Heart right ventricle (tissue), 16 donors: ENCODE data around the gene MST1R. TPM values are rescaled to one million over a fixed set of nuclear protein-coding genes. Genes with fewer than 3 reads are reported as not detected.

Experiments
- ATAC-seq, 8 donors: fragments of 200-7000 bp; cut with Tn5 transposase; one replicate each; pipeline ENCODE4 v1.9.1; 2020; ENCODE audit warnings: mild to moderate bottlenecking in 8 of 8, moderate library complexity in 8 of 8, moderate number of reproducible peaks in 1 of 8
- DNase-seq, 2 donors: peaks; one replicate each; pipeline ENCODE4 v3.0.0-alpha.2; 2020
- H3K27ac ChIP-seq, 10 donors: fragments of 200-600 bp; sonication (generic) in 2 of 10; one replicate each; pipeline versions ENCODE4 v1.5.0 to v1.8.0; 2020 to 2022; ENCODE audit warnings: mild to moderate bottlenecking in 3 of 10
- H3K27me3 ChIP-seq, 7 donors: fragments of 200-600 bp; one replicate each; pipeline ENCODE4 v1.8.0; 2021 to 2022; ENCODE audit warnings: mild to moderate bottlenecking in 2 of 7
- H3K36me3 ChIP-seq, 9 donors: fragments of 200-600 bp; sonication (generic) in 1 of 9; one replicate each; pipeline versions ENCODE4 v1.5.0 to v1.8.0; 2020 to 2022; ENCODE audit warnings: mild to moderate bottlenecking in 2 of 9
- H3K4me1 ChIP-seq, 9 donors: fragments of 200-600 bp; sonication (generic) in 1 of 9; one replicate each; pipeline versions ENCODE4 v1.5.0 to v1.8.0; 2020 to 2022; ENCODE audit warnings: mild to moderate bottlenecking in 4 of 9
- H3K4me3 ChIP-seq, 10 donors: fragments of 200-600 bp; sonication (generic) in 2 of 10; one replicate each; pipeline versions ENCODE4 v1.5.0 to v1.8.0; 2020 to 2022; ENCODE audit warnings: mild to moderate bottlenecking in 7 of 10, moderate library complexity in 2 of 10
- H3K9me3 ChIP-seq, 11 donors: fragments of 200-600 bp in 10 of 11; sonication (generic) in 2 of 11; one replicate each; pipeline versions ENCODE4 v1.5.0 to v1.8.0; 2013 to 2022; ENCODE audit warnings: mild to moderate bottlenecking in 2 of 11, control low read depth in 1 of 11, moderate library complexity in 1 of 11
- WGBS, 2 donors: extraction: QIAGEN DNeasy Blood & Tissue Kit; methylation state at CpG; one replicate each; pipeline ENCODE4 v1.1.7; 2013; ENCODE audit warnings: inconsistent platforms in 1 of 2; 5-methylcytosine and 5-hydroxymethylcytosine counted together
- intact Hi-C, 10 donors: fragments of 100-400 bp; cut with DNase I; formaldehyde crosslinking; loops; one replicate each; pipeline versions ENCODE4 v1.11.1 to v1.14.2; 2022
- polyA plus RNA-seq, 2 donors: library from polyadenylated mRNA; stranded (reverse); fragments of 200-250 nt; gene quantifications; one replicate each; pipeline ENCODE4 v1.2.3, GENCODE V29; 2013
- total RNA-seq, 10 donors: library from RNA; stranded (reverse); fragmentation: NEBNext Ultra II Directional in 3 of 10; extraction: Animal tissue kit (Norgen Biotek cat#: 25700) in 3 of 10; gene quantifications; one replicate each; pipeline versions ENCODE4 v1.2.1 to v1.2.4, GENCODE V29; 2021 to 2023
- TF ChIP-seq, protein P1 (sequence below), 9 donors: fragments of 200-600 bp; sonication (generic) in 2 of 9; IDR thresholded peaks; one replicate each; pipeline versions ENCODE4 v1.5.0 to v1.8.0; 2021 to 2022; ENCODE audit warnings: antibody characterized with exemption in 9 of 9, mild to moderate bottlenecking in 5 of 9, moderate library complexity in 1 of 9
- donor health status: Arrhythmogenic right ventricular cardiomyopathy.
- donor health status: ischemic (EF 13 %, LVEDD 7.1; RV severe dilation, severe dysfunction).
- donor health status: healthy with polysubstance abuse.
- donor health status: DM: no; HTN: yes; CAD: no.
- donor health status: DM: no; HTN: no; CAD: no.
- donor health status: ischemic (EF 25% LVEDD 6.9; RV normal size, moderate dysfunction).
- donor health status: ischemic (EF 25% LVEDD 5.7; RV mildly dilated, moderate dysfunction).
- donor health status: healthy.
- donor health status: DM: yes; HTN: yes; CAD: no.
- donor health status: Ischemic cardiomyopathy.
- donor health status: ischemic (EF 35%, LVEDD 5.7; RV mildly dilated, moderate dysfunction).
- donor health status: nonischemic (EF 11% LVEDD 7.7; RV severe dilation, severe dysfunction).
- donor health status: DM: yes; HTN: yes; CAD: no.
- donor health status: PGD.
- donor health status: ischemic (EF 29% LVEDD 5.4; RV normal size, mild dysfunction).
- donor health status: nonischemic (EF 23%, LVEDD 6.1; RV moderate dilation, normal function).

The MST1R gene
- total and polyA plus RNA-seq, 12 donors = 0.53 to 7.1 (median 1.7) TPM

DNA sequence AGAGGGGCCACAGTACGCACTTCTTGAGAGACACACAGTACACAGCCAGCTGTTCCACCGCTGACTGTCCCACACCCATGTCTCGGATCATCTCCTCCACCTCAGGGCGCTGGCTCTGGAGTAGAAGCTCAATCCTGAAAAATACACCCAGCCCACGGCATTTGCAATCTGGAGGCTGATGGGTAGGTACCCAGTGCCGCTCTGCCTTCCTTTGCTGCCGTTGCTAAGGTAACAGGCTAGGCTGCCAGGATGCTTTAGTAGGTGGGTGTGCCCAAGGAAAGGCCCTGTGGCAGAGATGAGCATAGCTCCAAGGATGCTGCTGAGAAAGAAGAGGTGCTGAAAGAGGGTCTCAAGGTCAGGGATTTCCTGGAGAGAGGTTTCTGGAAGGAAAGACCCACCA is 61.9 kb downstream of the MST1R start:
- WGBS, 2 donors = 90 to 92% methylated on average over 7 of the region's 7 CpGs
- TF ChIP-seq, protein P1, sequence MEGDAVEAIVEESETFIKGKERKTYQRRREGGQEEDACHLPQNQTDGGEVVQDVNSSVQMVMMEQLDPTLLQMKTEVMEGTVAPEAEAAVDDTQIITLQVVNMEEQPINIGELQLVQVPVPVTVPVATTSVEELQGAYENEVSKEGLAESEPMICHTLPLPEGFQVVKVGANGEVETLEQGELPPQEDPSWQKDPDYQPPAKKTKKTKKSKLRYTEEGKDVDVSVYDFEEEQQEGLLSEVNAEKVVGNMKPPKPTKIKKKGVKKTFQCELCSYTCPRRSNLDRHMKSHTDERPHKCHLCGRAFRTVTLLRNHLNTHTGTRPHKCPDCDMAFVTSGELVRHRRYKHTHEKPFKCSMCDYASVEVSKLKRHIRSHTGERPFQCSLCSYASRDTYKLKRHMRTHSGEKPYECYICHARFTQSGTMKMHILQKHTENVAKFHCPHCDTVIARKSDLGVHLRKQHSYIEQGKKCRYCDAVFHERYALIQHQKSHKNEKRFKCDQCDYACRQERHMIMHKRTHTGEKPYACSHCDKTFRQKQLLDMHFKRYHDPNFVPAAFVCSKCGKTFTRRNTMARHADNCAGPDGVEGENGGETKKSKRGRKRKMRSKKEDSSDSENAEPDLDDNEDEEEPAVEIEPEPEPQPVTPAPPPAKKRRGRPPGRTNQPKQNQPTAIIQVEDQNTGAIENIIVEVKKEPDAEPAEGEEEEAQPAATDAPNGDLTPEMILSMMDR (IDR thresholded peaks at IDR 0.05) = no peak
- peak overlapping the region in 2 of 10 donors; percentile 9 to 70 for H3K27ac ChIP-seq

DNA sequence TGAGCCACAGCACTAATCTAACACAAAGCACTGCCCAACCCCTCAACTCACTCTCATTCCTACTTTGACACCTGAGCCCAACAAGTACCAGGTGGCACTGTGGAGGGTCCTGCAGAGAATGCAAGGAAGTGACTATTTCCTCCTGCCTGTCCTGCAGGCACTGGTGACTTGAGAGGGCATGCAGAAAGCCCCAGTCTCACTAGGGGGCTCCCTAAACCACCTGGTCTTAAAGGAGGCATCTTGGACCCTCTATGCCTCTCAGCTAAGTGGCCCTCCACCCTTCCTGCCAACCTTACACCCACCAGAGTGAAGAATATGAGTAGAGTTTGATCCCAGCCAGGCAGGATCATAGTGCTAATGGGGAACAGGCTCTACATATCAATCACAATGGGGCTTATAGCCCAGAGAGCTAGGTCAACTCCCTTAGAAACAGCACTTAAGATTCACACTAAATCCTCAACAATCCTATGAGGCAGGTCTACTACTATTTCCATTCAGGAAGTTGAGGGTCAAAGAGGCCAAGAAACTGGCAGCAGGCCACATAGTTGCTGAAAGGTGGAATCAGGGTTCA is 62.5 kb downstream of the MST1R start:
- ATAC-seq (peak in 2 of 8 donors; percentile 48 to 53), DNase-seq (no peak)
- Histone ChIP-seq H3K9me3 (no peaks in the 10 kb centered on the region), H3K27me3 (no peaks in the 10 kb centered on the region), H3K4me1 (peaks cover 12 to 43% (median 28%) of the 10 kb centered on the region in 9 donors), H3K27ac (peak overlapping the region in 5 of 10 donors; percentile 36 to 70 (median 56)), H3K36me3 (peaks cover 0 to 7% (median 0%) of the 10 kb centered on the region in 9 donors), H3K4me3 (no peak overlapping the region)
- TF ChIP-seq, protein P1 (IDR thresholded peaks at IDR 0.05) = peak in 7 of 9 donors; percentile 34 to 63 (median 47)
- intact Hi-C loops = loop anchor here (1.0 to 10.0 kb wide), 8 partner anchors 39 to 139 kb away; partner anchors contain the start of genes MST1R (in 4 of the 10) and INKA1 (in 1 of the 10)

More for the DNA sequence above, 61.9 kb downstream of the MST1R start:
- no peak for ATAC-seq
- H3K27me3 ChIP-seq = no peaks in the 10 kb centered on the region
- H3K4me1 ChIP-seq = peaks cover 12 to 43% (median 28%) of the 10 kb centered on the region in 9 donors
- intact Hi-C loops = loop anchor here (1.0 to 10.0 kb wide), 8 partner anchors 40 to 140 kb away; partner anchors contain the start of genes MST1R (in 4 of the 10) and INKA1 (in 1 of the 10)
- H3K9me3 ChIP-seq = no peaks in the 10 kb centered on the region
- H3K36me3 ChIP-seq = peaks cover 0 to 12% (median 0%) of the 10 kb centered on the region in 9 donors
- DNase-seq = no peak
- H3K4me3 ChIP-seq = no peak overlapping the region

DNA sequence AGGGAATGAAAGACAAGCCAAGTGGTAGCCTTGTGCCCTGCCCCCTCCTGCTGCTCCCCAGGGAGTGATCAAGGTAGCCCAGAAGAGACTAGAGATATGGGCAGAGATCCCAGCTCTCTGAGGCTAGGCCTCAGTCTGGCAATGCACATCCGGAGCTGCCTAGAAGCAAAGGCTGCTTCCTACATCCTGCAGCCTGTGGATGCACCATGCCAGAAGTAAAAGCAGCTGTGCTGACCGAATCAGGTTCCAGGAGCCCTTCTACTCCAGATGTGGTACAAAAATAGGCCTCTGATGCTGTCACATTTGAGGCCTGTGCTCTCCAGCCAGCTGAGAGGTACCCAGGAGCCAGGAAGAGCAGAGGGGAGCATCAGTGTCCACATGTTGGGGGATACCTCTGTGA is 63.3 kb downstream of the MST1R start:
- DNase-seq (peak in 1 of 2 donors; percentile 13), ATAC-seq (peak in 4 of 8 donors; percentile 16 to 62 (median 43))
- 42 to 57% methylated on average over 2 of the region's 2 CpGs for WGBS, 2 donors
- intact Hi-C loops = loop anchor here in 9 of 10 donors (2.0 to 10.0 kb wide), 7 partner anchors 38 to 138 kb away; partner anchors contain the start of genes MST1R (in 4 of the 9) and INKA1 (in 1 of the 9)
- no peaks in the 10 kb centered on the region for H3K27me3 ChIP-seq
- H3K4me1 ChIP-seq = peaks cover 12 to 43% (median 28%) of the 10 kb centered on the region in 9 donors
- H3K27ac ChIP-seq = peak overlapping the region in 7 of 10 donors; percentile 29 to 70 (median 56)
- no peaks in the 10 kb centered on the region for H3K9me3 ChIP-seq
- no peak overlapping the region for H3K4me3 ChIP-seq
- TF ChIP-seq, protein P1 (IDR thresholded peaks at IDR 0.05) = no peak
- H3K36me3 ChIP-seq = peaks cover 0 to 7% (median 0%) of the 10 kb centered on the region in 9 donors

DNA sequence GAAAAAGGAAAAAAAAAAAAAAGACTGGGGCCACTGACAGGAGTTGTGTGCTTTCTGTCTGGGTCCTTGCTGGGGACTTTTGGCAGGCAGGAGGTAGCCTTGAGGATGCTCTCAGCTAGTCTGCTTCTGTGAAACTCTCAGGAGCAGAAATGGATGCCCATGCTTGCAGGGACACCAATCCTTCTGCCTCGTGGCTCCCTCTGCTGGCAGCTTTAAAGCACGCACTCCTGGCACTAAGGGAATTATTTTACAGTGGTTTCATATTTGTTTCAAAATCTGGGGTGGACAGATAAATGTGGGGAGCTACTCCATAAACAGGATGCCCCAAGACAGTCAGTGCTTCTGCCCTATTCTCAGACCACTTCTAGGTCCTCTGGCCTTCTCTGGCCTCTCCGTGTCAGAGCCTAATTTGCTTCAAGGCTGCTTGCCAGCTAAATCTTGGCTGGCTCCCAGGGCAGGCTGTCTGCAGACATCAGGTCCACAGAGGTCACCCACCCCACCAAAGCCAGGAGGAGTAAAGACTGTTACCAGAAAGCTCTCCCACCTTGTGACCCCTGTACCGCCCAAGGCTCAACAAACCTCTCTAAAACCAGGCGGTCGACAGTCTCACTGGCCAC is 64.4 kb downstream of the MST1R start:
- Histone ChIP-seq H3K27me3 (no peaks in the 10 kb centered on the region), H3K36me3 (peaks cover 0 to 7% (median 0%) of the 10 kb centered on the region in 9 donors), H3K4me1 (peaks cover 12 to 43% (median 28%) of the 10 kb centered on the region in 9 donors), H3K9me3 (no peaks in the 10 kb centered on the region), H3K27ac (peak overlapping the region in 8 of 10 donors; percentile 39 to 70 (median 58)), H3K4me3 (no peak overlapping the region)
- peak; percentile 82 to 84 for DNase-seq
- TF ChIP-seq, protein P1 (IDR thresholded peaks at IDR 0.05) = peak; percentile 85 to 95 (median 91)
- 24 to 30% methylated on average over 6 of the region's 6 CpGs for WGBS, 2 donors
- peak; percentile 76 to 91 (median 84) for ATAC-seq
- intact Hi-C loops = loop anchor here in 9 of 10 donors (1.0 to 5.0 kb wide), 3 partner anchors 34 to 137 kb away; no protein-coding TSS in a partner anchor
